Measurements from ENCODE around the gene FAM170B.

FAM170B gene

DNA sequence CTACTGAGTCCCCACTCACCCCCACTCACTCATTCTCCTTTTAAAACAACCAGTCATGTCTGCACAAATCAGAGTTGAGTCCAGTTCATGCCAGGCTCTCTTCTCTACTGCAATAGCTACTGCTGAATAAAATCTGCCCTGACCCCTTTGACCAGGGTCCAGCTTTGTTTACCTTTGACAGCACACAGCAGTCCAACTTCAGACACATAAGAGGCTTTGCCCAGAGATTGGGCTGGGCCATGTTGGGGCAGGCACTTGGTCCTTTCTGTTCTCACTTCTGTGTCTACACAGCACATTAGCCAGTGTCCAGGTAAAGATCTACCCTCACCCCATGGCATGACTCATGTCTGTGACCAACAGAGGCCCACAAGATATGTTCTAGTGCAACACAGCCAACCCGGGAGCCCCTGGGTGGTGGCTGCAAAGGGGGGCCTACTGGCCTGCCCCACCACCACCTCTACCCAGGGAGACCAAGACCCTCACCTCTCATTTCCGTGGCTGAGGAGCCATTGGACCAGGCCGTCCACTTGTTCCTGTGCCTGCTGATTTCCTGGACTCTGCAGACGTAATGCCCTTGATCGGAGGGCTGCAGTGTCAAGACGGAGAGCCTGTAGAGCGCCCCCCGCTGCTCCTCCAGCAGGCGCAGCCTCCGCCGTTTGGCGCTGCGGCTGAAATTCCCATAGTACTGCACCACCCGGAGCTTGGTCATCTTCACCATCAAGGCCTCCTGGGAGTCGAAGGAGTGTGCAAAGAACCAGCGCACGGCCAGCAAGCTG is 26.5 kb downstream of the FAM170B start:
- FAIRE-seq, result no peak
- no peak for DNase-seq (ENCODE audit: low spot score)

DNA sequence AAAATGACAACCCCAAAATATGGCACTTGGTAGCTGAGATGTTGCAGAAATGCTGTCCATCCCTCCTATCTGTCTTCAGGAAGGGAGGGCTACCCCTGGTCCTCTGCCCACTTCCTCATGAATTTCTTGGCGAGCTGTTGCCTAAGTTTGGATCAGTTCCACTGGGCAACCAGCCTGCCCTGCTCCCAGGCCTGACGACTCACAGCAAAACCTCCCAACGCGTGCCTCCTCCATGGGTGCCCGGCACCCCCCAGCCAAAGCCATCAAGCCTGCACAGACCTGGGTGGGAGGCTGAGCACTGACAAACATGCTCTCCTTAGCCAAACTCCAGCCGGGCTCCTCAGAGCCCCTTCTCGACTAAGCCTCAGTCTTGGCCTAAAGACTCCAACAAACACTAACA is 27.4 kb downstream of the FAM170B start:
- FAIRE-seq, result no peak

GRCh38 chr10:49105076-49105475 is 28.7 kb downstream of the FAM170B start:
- FAIRE-seq (no peak), DNase-seq (ENCODE audit: low spot score) (no peak)

More for the DNA sequence above, 27.4 kb downstream of the FAM170B start:
- DNase-seq (ENCODE audit: low spot score), result no peak

GRCh38 chr10:49104323-49104722 is 29.5 kb downstream of the FAM170B start:
- FAIRE-seq (no peak), DNase-seq (ENCODE audit: low spot score) (no peak)

DNA sequence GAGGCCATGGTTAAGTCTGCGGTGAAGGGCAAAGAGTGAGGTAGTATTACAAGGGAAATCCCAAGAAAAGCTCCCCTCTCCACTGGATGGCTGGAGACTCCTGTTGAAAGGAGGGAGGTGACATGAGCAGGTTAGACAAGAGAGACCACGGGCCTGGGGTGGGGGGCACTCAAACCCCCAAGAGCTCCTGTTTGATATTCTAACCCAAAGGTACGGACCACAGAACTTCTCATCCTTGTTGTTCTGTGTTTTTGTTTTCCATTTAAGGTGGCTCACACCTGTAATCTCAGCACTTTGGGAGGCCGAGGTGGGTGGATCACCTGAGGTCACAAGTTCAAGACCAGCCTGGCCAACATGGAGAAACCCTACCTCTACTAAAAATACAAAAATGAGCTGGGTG is 30.1 kb downstream of the FAM170B start:
- FAIRE-seq (no peak), DNase-seq (ENCODE audit: low spot score) (no peak)

GRCh38 chr10:49099046-49099445 is 34.8 kb downstream of the FAM170B start:
- FAIRE-seq (no peak), DNase-seq (ENCODE audit: low spot score) (no peak)

- FAIRE-seq (no peak), DNase-seq (ENCODE audit: low spot score) (no peak)
Observed at GRCh38 chr10:49096890-49097445, 36.9 kb downstream of the FAM170B start.

GRCh38 chr10:49094646-49095045 is 39.2 kb downstream of the FAM170B start:
- FAIRE-seq (peak; percentile 59), DNase-seq (ENCODE audit: low spot score) (no peak)

DNA sequence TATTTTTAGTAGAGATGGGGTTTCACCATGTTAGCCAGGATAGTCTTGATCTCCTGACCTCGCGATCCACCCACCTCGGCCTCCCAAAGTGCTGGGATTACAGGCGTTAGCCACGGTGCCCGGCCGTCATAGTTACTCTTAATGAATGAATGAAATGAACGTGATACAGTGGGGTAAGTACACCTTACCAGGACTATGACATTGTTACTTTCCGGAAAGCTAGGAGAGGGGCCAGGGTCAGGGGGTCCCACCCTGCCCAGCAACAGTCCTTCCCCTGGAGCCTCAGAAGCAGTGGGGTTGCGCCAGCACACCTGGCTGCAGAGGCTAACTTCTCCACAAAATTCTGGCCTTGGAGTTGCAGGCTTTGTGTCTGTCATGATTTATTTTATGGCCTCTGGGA is 39.9 kb downstream of the FAM170B start:
- DNase-seq (ENCODE audit: low spot score) (no peak), FAIRE-seq (no peak)

DNA sequence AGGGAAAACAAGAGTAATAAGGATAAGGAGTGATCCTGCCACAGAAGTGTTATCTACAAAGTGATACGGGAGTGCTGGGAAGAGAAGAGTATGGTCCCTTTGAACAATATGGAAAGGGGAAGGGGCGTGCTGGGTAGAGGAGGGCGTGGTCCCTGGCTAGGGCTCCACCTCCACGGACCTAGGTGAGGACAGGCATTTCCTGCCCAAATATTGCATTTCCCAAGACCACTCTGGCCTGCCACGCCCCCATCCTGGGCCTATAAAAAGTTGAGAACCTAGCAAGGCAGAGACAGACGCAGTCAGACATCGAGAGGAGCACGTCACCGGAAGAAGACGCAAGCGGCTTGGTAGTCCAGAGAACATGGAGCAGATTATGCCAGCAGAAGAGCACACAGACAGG is 41.3 kb downstream of the FAM170B start:
- no peak for DNase-seq (ENCODE audit: low spot score)
- no peak for FAIRE-seq

GRCh38 chr10:49091450-49092210 is 42.2 kb downstream of the FAM170B start:
- DNase-seq (ENCODE audit: low spot score) (no peak), FAIRE-seq (no peak)

- DNase-seq (ENCODE audit: low spot score) (no peak), FAIRE-seq (no peak)
Observed at GRCh38 chr10:49090696-49091380, 43.0 kb downstream of the FAM170B start.

DNA sequence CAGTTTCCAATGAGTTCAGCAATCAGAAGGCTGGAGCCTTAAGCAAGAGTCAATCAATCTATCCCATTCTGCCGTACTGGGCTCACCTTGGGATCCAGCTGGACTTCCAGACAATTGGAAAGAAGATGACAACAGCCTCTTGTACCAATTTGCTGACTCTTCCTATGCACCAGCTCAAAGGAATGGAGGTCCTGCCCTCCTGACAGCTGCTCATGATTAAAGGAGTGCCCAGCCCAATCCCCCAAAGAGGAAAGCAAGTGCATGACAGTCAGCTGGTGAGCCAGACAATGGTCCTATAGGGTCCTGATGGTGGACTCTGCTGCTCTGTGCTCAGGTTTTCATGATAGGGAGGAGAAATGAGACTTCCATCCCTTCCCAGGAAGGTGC is 43.6 kb downstream of the FAM170B start:
- no peak for FAIRE-seq

GRCh38 chr10:49089557-49090188 is 44.1 kb downstream of the FAM170B start:
- no peak for FAIRE-seq
- no peak for DNase-seq (ENCODE audit: low spot score)

More for the DNA sequence above, 43.6 kb downstream of the FAM170B start:
- no peak for DNase-seq (ENCODE audit: low spot score)

- DNase-seq (ENCODE audit: low spot score) (no peak), FAIRE-seq (no peak)
Observed at GRCh38 chr10:49089152-49089551, 44.7 kb downstream of the FAM170B start.

GRCh38 chr10:49086889-49087288 is 46.9 kb downstream of the FAM170B start:
- no peak for DNase-seq (ENCODE audit: low spot score)
- no peak for FAIRE-seq

DNA sequence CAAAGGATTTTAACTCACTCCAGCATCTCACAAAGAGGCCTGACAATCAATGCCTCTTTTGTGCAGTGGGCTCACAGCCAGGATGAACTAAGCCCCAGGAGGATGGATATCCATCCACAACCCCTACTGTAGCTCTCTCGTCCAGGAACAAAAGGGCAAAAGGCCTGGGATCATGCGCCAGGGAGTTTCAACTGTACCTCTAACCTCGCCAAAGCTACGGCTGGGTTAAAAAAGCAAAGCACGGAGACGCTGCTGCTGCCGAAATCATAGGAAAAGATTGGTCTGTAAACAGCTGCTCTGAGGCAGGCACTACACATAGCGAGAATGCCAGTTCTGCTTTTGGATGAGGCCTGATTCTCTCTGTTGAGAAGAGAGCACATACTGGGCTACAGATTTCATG is 50.6 kb downstream of the FAM170B start:
- FAIRE-seq, result no peak
- no peak for DNase-seq (ENCODE audit: low spot score)

GRCh38 chr10:49082766-49083165 is 51.1 kb downstream of the FAM170B start:
- no peak for DNase-seq (ENCODE audit: low spot score)
- no peak for FAIRE-seq

- DNase-seq (ENCODE audit: low spot score), result no peak
- FAIRE-seq, result no peak
Observed at GRCh38 chr10:49081547-49082275, 52.1 kb downstream of the FAM170B start.
